T-helper 2 cell treated with Interferon-gamma antibody and Interleukin-4, amounts not matched to agents 100 ng/mL and 5 ng/mL, for 36 hours (primary cell): ENCODE results near the gene ERCC2. TPM values are rescaled to one million over a fixed set of nuclear protein-coding genes. Genes with fewer than 3 reads are reported as not detected.
"Not testable (repeated sequence)": the region's sequence is repeated elsewhere in the genome, so short reads cannot be mapped to it uniquely, and the experiment has no call there.

Experiments used
- intact Hi-C: fragments of 100-400 bp; cut with micrococcal nuclease; formaldehyde crosslinking; loops from one replicate; pipeline ENCODE4 v1.15.1; 2023
- total RNA-seq: library from RNA; stranded (reverse); gene quantifications from 2 replicates; pipeline ENCODE4 v1.2.3, GENCODE V29; 2022

Gene ERCC2
- 23.5 and 24.0 TPM in 2 replicates for total RNA-seq

- intact Hi-C loops: loop anchor here (1.0 kb wide), 3 partner anchors 35 to 192 kb away; partner anchors contain the start of genes BLOC1S3, PPP1R13L and TRAPPC6A
Measured at GRCh38 chr19:45370410-45371204, at the start of gene ERCC2. Gene ERCC2, minus strand, starts transcription at chr19:45370573. Its CDS starts 33 bp downstream, at chr19:45370540.

GRCh38 chr19:45419895-45420294 lies 49.5 kb upstream of the ERCC2 start:
- intact Hi-C loops: no loop called here

GRCh38 chr19:45419396-45419795 lies 49.0 kb upstream of the ERCC2 start:
- intact Hi-C loops: no loop called here

- intact Hi-C loops: no loop called here
Measured at GRCh38 chr19:45418802-45419201, 48.4 kb upstream of the ERCC2 start.

GRCh38 chr19:45417151-45417550 lies 46.8 kb upstream of the ERCC2 start:
- intact Hi-C loops: no loop called here

- intact Hi-C loops: no loop called here
Measured at GRCh38 chr19:45414468-45414867, 44.1 kb upstream of the ERCC2 start.

GRCh38 chr19:45413497-45413896 lies 43.1 kb upstream of the ERCC2 start:
- intact Hi-C loops: no loop called here

- intact Hi-C loops: not testable (repeated sequence)
Measured at GRCh38 chr19:45410330-45410729, 40.0 kb upstream of the ERCC2 start.

GRCh38 chr19:45409557-45409920 lies 39.2 kb upstream of the ERCC2 start:
- intact Hi-C loops: loop anchor here (5.0 to 10.0 kb wide), 2 partner anchors 173 to 235 kb away; partner anchors contain the start of gene OPA3

GRCh38 chr19:45408830-45409556 lies 38.6 kb upstream of the ERCC2 start:
- intact Hi-C loops: loop anchor here (5.0 to 10.0 kb wide), 2 partner anchors 173 to 236 kb away; partner anchors contain the start of gene OPA3

GRCh38 chr19:45408121-45408520 lies 37.7 kb upstream of the ERCC2 start:
- intact Hi-C loops: loop anchor here (5.0 to 10.0 kb wide), 2 partner anchors 174 to 237 kb away; partner anchors contain the start of gene OPA3

GRCh38 chr19:45407585-45407984 lies 37.2 kb upstream of the ERCC2 start:
- intact Hi-C loops: loop anchor here (5.0 to 10.0 kb wide), 2 partner anchors 175 to 237 kb away; partner anchors contain the start of gene OPA3

GRCh38 chr19:45407091-45407375 lies 36.7 kb upstream of the ERCC2 start:
- intact Hi-C loops: loop anchor here (5.0 to 10.0 kb wide), 2 partner anchors 175 to 238 kb away; partner anchors contain the start of gene OPA3

GRCh38 chr19:45406226-45407090 lies 36.1 kb upstream of the ERCC2 start, which contains the start of gene POLR1G:
Gene POLR1G, plus strand, starts transcription at chr19:45406644. Its CDS starts 53 bp downstream, at chr19:45406697.
- intact Hi-C loops: loop anchor here (1.0 to 10.0 kb wide), 7 partner anchors 17 to 480 kb away; partner anchors contain the start of genes ERCC1, IRF2BP1, OPA3 and VASP

- intact Hi-C loops: loop anchor here (1.0 to 10.0 kb wide), 9 partner anchors 18 to 481 kb away; partner anchors contain the start of genes ERCC1, ERCC2, IRF2BP1 and OPA3
Measured at GRCh38 chr19:45405435-45406225, 35.3 kb upstream of the ERCC2 start.

- intact Hi-C loops: loop anchor here (1.0 to 10.0 kb wide), 4 partner anchors 34 to 312 kb away; partner anchors contain the start of genes ERCC2 and OPA3
Measured at GRCh38 chr19:45404557-45405434, 34.4 kb upstream of the ERCC2 start, which contains the start of gene PPP1R13L. Gene PPP1R13L, minus strand, starts transcription at chr19:45405069. Its CDS starts 6,751 bp downstream, at chr19:45398318.

GRCh38 chr19:45403781-45404556 lies 33.6 kb upstream of the ERCC2 start:
- intact Hi-C loops: loop anchor here (10.0 kb wide), 1 partner anchor 241 kb away; no protein-coding TSS in a partner anchor

GRCh38 chr19:45403272-45403671 lies 32.9 kb upstream of the ERCC2 start:
- intact Hi-C loops: loop anchor here (10.0 kb wide), 1 partner anchor 242 kb away; no protein-coding TSS in a partner anchor
